Upper lobe of right lung (tissue), 1 donor: Measurements from ENCODE around the gene SHISAL2A. TPM values are rescaled to one million over a fixed set of nuclear protein-coding genes. Genes with fewer than 3 reads are reported as not detected.

ENCODE experiments used
- ATAC-seq: fragments of 200-7000 bp; cut with Tn5 transposase; one replicate; pipeline ENCODE4 v1.9.1; 2020; ENCODE audit warnings: mild to moderate bottlenecking, moderate library complexity
- DNase-seq: peaks from one replicate; pipeline ENCODE4 v3.0.0-alpha.2; 2020
- H3K27ac ChIP-seq: fragments of 200-600 bp; one replicate; pipeline ENCODE4 v1.8.0; 2022
- H3K27me3 ChIP-seq: fragments of 200-600 bp; one replicate; pipeline ENCODE4 v1.8.0; 2022; ENCODE audit warnings: mild to moderate bottlenecking
- H3K36me3 ChIP-seq: fragments of 200-600 bp; one replicate; pipeline ENCODE4 v1.8.0; 2022
- H3K4me1 ChIP-seq: fragments of 200-600 bp; one replicate; pipeline ENCODE4 v1.8.0; 2022
- H3K4me3 ChIP-seq: fragments of 200-600 bp; one replicate; pipeline ENCODE4 v1.8.0; 2022; ENCODE audit warnings: mild to moderate bottlenecking
- H3K9me3 ChIP-seq: fragments of 200-600 bp; one replicate; pipeline ENCODE4 v1.8.0; 2022
- CTCF ChIP-seq: fragments of 200-600 bp; IDR thresholded peaks from one replicate; pipeline ENCODE4 v1.8.0; 2022; ENCODE audit warnings: antibody characterized with exemption
- intact Hi-C: fragments of 100-400 bp; cut with DNase I; formaldehyde crosslinking; loops from one replicate; pipeline ENCODE4 v1.11.0; 2022
- total RNA-seq: library from RNA; stranded (reverse); fragmentation: NEBNext Ultra II Directional; extraction: Animal tissue kit (Norgen Biotek cat#: 25700); gene quantifications from one replicate; pipeline ENCODE4 v1.2.1, GENCODE V29; 2021
- donor health status: DM: no; HTN: yes; CAD: no; lungs with severe emphysema.

SHISAL2A gene
- total RNA-seq, 1 donor from 2014 or later = 0.81 TPM

DNA sequence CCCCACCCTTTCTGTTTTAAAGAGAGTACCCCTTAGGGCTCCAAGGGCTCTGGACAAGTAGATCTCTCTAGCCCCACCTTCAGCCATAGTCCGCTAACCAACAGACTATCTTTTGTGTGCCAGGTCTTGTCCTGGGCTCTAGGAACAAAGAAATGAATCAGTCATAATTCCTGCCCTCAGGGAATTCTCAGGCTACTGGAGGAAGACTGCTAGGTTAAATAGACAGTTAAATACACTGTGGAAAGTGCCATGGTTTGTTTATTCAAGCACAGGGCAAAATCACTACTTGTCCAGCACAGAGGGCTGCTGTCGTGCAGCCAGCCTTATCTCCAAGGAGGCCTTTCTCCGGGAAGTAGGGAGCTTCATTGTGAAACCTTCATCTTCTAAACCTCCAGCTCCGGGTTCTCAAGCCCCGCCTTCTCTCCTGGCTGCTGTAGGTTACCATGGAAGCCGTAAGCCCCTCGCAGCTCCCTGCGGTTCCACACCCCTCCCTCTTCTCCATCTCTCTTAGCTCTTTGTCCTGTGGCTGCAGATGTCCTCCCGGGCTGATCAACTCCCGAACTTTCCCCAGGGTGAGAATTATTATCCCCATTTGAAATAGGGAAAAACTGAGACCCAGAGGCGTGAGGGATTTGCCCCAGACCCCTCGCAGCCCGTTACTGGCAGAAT is 29.8 kb downstream of the SHISAL2A start:
- no peaks in the 10 kb centered on the region for H3K36me3 ChIP-seq
- H3K4me3 ChIP-seq = no peak overlapping the region
- intact Hi-C loops = no loop called here
- no peaks in the 10 kb centered on the region for H3K4me1 ChIP-seq
- no peak for TF ChIP-seq CTCF
- no peaks in the 10 kb centered on the region for H3K9me3 ChIP-seq
- ATAC-seq = peak; percentile 54
- no peaks in the 10 kb centered on the region for H3K27me3 ChIP-seq
- DNase-seq = no peak
- no peak overlapping the region for H3K27ac ChIP-seq

GRCh38 chr1:52663716-52664115 is 30.7 kb downstream of the SHISAL2A start:
- ATAC-seq = no peak
- Histone ChIP-seq H3K4me3 (no peak overlapping the region), H3K4me1 (no peaks in the 10 kb centered on the region), H3K27me3 (no peaks in the 10 kb centered on the region), H3K27ac (no peak overlapping the region), H3K36me3 (no peaks in the 10 kb centered on the region), H3K9me3 (no peaks in the 10 kb centered on the region)
- intact Hi-C loops = no loop called here
- no peak for TF ChIP-seq CTCF
- DNase-seq = no peak

DNA sequence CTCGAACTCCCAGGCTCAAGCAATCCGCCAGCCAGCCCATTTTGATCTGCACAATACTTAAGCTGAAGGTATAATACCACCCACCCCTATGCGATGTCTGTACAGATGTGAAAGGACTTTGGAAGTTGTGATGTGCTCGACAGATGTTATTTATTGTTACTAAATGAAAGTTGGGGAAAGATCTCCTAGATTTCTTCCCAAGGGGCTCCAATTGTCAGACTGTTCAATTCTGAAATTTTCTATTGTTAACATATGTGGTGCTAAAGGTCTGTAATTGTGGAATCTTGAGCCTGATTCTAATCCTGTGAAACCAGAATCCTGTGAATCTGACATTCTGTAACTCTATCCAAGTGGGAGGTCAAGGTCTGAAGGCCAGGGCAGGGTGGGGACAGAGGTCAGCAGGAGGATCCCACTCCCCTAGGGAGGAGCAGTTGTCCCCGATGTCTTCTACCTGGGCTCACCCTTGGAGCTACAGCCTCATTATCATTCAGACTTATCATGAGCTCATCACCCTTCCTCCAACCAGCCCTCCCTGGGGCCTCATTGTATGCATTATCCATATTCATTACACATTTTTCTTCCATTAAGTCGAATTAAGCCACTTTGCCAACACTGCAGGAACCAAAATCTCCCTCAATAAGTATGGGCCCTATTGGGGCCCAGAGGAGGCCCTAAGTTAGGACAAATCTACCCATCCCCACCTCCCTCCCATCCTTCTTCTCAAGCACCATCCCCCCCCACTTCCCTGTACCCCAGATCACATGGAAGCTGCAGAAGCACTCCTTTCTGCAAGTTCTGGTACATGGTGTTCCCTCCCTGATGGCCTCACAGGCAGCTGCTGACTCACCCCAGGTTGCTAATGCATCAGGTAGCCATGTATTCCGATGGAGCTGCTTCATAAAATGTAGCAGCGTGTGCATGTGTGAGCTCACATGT is 32.3 kb downstream of the SHISAL2A start:
- no peaks in the 10 kb centered on the region for H3K27me3 ChIP-seq
- H3K27ac ChIP-seq = no peak overlapping the region
- H3K4me3 ChIP-seq = no peak overlapping the region
- H3K36me3 ChIP-seq = no peaks in the 10 kb centered on the region
- intact Hi-C loops = no loop called here
- TF ChIP-seq CTCF = no peak
- ATAC-seq (no peak), DNase-seq (no peak)
- H3K4me1 ChIP-seq = no peaks in the 10 kb centered on the region
- no peaks in the 10 kb centered on the region for H3K9me3 ChIP-seq

GRCh38 chr1:52667290-52667689 is 34.3 kb downstream of the SHISAL2A start:
- TF ChIP-seq CTCF = no peak
- intact Hi-C loops = no loop called here

GRCh38 chr1:52667984-52668383 is 35.0 kb downstream of the SHISAL2A start:
- ATAC-seq (no peak), DNase-seq (no peak)
- Histone ChIP-seq H3K9me3 (no peaks in the 10 kb centered on the region), H3K27ac (no peak overlapping the region), H3K4me3 (no peak overlapping the region), H3K36me3 (no peaks in the 10 kb centered on the region), H3K4me1 (no peaks in the 10 kb centered on the region), H3K27me3 (no peaks in the 10 kb centered on the region)
- intact Hi-C loops = no loop called here
- TF ChIP-seq CTCF = no peak

More at GRCh38 chr1:52667290-52667689, 34.3 kb downstream of the SHISAL2A start:
- Histone ChIP-seq H3K27me3 (no peaks in the 10 kb centered on the region), H3K27ac (no peak overlapping the region), H3K36me3 (no peaks in the 10 kb centered on the region), H3K4me3 (no peak overlapping the region), H3K4me1 (no peaks in the 10 kb centered on the region), H3K9me3 (no peaks in the 10 kb centered on the region)
- DNase-seq = no peak
- no peak for ATAC-seq
